Subcutaneous adipose tissue (tissue), 4 donors: ENCODE data around the gene G6PC2. TPM values are rescaled to one million over a fixed set of nuclear protein-coding genes. Genes with fewer than 3 reads are reported as not detected.

Experiments
- CTCF ChIP-seq: fragments of 450-650 bp; IDR thresholded peaks from one replicate; pipeline ENCODE4 v1.5.1; 2016; ENCODE audit warnings: low read depth, mild to moderate bottlenecking, control low read depth, antibody characterized with exemption, moderate library complexity
- total RNA-seq, 4 donors: library from RNA; depleted of rRNA; stranded (reverse); fragments of >200 nt; gene quantifications; one replicate each; pipeline ENCODE4 v1.1.0, GENCODE V29; 2016

The G6PC2 gene
- total RNA-seq, 4 donors from 2014 or later, result not detected

- no peak for TF ChIP-seq CTCF
These were observed 5.3 kb upstream of the G6PC2 start for GRCh38 chr2:168895771-168896170.

- no peak for TF ChIP-seq CTCF
These were observed 4.3 kb upstream of the G6PC2 start for GRCh38 chr2:168896783-168897182.

GRCh38 chr2:168897449-168897848, 3.6 kb upstream of the G6PC2 start:
- no peak for TF ChIP-seq CTCF

- no peak for TF ChIP-seq CTCF
These were observed 2.8 kb downstream of the G6PC2 start for GRCh38 chr2:168903888-168904287.

GRCh38 chr2:168904358-168904757, 3.3 kb downstream of the G6PC2 start:
- no peak for TF ChIP-seq CTCF

- no peak for TF ChIP-seq CTCF
These were observed 7.0 kb downstream of the G6PC2 start for GRCh38 chr2:168907940-168908662.

- no peak for TF ChIP-seq CTCF
These were observed 9.2 kb downstream of the G6PC2 start for GRCh38 chr2:168910330-168910729.
